Smooth muscle cell of the coronary artery (primary cell): ENCODE measurements around the gene SUPT20H. TPM values are rescaled to one million over a fixed set of nuclear protein-coding genes. Genes with fewer than 3 reads are reported as not detected.

Experiments
- total RNA-seq: library from RNA; depleted of rRNA; stranded (reverse); fragments of >200 nt; gene quantifications from 2 replicates; pipeline ENCODE4 v1.2.3, GENCODE V29; 2014; ENCODE audit warnings: low replicate concordance

Gene SUPT20H
- 21.4 and 38.9 TPM in 2 replicates for total RNA-seq

GRCh38 chr13:37058910-37059847 is at the start of gene SUPT20H:
Gene SUPT20H, minus strand, starts transcription at chr13:37059688. Its CDS starts 8,198 bp downstream, at chr13:37051490.

GRCh38 chr13:37105251-37105714 is 45.8 kb upstream of the SUPT20H start, which contains the start of gene CSNK1A1L:
Gene CSNK1A1L, minus strand, starts transcription at chr13:37105664. Its CDS starts 408 bp downstream, at chr13:37105256.

GRCh38 chr13:36999054-36999714 is 60.3 kb downstream of the SUPT20H start, which contains the start of gene ALG5:
Gene ALG5, minus strand, starts transcription at chr13:36999340. Its CDS starts 40 bp downstream, at chr13:36999300.

Other genes with a start within 250 kb of the SUPT20H start
- gene RFXAP, start 240.5 kb downstream of the SUPT20H start, total RNA-seq, result 0.82 and 0.83 TPM in 2 replicates
- gene SMAD9, start 139.4 kb downstream of the SUPT20H start, total RNA-seq, result 0.47 and 6.5 TPM in 2 replicates
- 30.1 and 30.5 TPM in 2 replicates for gene ALG5, start 60.3 kb downstream of the SUPT20H start, total RNA-seq
- 10.1 and 17.6 TPM in 2 replicates for gene EXOSC8, start 58.9 kb downstream of the SUPT20H start, total RNA-seq
- gene CSNK1A1L, start 46.0 kb upstream of the SUPT20H start, total RNA-seq, result not detected in 2 replicates